NCI-H526 treated with DMSO at 0.1 percent for 48 hours (cell line): ENCODE measurements around the gene TBX1.

Experiments
- DNase-seq: peaks from one replicate; lab custom pipeline; 2025; lab: John Stamatoyannopoulos, UW

Gene TBX1

GRCh38 chr22:19814428-19814827 is 53.9 kb downstream of the TBX1 start:
- no peak for DNase-seq

DNA sequence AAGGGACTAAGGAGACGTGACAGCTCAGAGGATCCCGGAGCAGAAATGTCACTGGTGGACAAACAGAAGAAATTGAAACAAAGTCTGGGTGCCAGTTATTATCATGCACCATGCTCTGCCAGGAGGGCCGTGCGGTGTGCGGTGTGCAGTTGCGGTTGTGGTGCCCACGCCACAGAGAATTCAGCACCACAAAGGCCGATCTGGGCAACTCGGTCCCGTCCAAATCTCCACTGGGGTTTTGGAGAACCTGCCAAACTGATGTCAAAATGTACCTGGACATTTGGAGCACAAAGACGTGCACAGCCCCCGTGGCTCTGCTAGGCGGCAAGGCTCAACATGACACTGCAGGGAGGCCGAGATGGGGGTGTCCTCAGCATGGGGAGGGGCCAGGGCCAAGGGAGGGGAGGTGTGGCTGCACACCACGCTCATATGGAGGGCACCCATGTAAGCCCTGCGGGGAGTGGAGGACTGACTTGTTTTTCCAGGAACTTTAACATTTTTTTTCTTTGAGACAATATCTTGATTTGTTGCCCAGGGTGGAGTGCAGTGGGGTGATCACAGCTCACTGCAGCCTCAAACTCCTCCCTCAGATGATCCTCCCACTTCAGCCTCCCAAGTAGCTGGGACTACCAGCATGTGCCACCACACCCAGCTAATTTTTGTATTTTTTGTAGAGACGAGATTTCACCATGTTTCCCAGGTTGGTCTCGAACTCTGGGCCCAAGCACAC is 54.7 kb downstream of the TBX1 start:
- DNase-seq: no peak

DNA sequence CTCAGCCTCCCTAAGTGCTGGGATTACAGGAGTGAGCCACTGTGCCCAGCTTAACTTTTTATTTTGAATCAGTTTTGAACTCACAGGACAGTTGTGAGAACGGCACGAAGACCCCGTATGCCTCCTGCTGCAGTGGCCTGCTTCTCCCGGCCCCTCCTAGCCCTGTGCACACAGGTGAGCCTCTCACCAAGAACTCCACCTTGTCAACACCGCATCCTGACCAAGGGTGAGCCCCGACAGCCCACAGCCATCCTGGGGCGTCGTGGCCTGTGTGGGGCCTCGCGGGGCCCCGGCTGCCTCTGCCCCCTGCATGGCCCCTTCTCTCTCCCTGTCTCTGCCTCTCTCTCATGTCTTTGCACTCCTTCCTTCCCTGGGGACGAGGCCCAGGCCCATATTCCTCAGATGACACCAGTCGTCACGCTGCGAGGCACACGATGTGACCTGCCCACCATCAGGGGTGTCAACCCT is 55.3 kb downstream of the TBX1 start:
- DNase-seq: no peak

GRCh38 chr22:19816372-19817119 is 56.0 kb downstream of the TBX1 start:
- no peak for DNase-seq
